HG03045 (cell line): ENCODE data around the gene PCDHB7.
"Not testable (repeated sequence)": the region's sequence is repeated elsewhere in the genome, so short reads cannot be mapped to it uniquely, and the experiment has no call there.

ENCODE experiments used
- ATAC-seq: cut with Tn5 transposase; IDR thresholded peaks from one replicate; pipeline ENCODE4 v1.9.1; 2021; ENCODE audit warnings: mild to moderate bottlenecking, moderate library complexity; ENCODE audit not compliant: unreplicated experiment

The PCDHB7 gene

DNA sequence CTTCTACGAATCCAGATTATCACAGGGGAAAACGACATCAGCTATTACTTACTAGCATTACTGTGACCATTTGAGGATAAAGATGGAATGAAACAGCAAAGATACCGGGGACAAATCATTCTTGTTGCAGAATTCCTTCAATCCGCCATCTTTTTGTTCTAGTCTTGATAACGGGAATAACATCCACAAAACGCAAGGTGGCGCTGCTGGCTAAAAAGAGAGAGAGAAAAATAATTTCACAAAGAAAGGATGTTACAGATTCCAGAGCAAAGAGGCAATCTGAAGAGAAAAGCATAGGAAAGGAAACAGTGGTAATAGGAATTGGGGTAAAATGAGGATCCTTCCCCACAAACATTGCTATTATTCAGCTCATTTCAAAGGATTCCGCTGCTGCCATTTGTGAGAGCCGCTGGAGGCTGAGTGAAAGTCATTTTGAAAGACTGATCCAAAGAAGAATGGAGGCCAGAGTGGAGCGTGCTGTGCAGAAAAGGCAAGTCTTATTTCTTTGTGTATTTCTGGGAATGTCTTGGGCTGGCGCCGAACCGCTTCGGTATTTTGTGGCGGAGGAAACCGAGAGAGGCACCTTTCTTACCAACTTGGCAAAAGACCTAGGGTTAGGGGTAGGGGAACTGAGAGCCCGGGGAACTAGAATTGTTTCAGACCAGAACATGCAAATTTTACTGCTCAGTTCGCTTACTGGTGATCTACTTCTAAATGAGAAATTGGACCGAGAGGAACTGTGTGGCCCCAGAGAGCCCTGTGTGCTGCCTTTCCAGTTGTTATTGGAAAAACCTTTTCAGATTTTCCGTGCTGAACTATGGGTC, at the start of gene PCDHB7:
Gene PCDHB7, plus strand, starts transcription at position 264 of the 824 bp plus-strand sequence. Its CDS starts 192 bp downstream, at position 456.
- no peak for ATAC-seq

- ATAC-seq, result not testable (repeated sequence)
Observed at GRCh38 chr5:141123396-141124135, 48.9 kb upstream of the PCDHB7 start.

- ATAC-seq, result no peak
Observed at GRCh38 chr5:141127305-141127704, 45.1 kb upstream of the PCDHB7 start.

GRCh38 chr5:141135030-141135717, 37.3 kb upstream of the PCDHB7 start, which contains the start of gene PCDHB5:
Gene PCDHB5 (plus strand): TSS chr5:141135206. CDS start chr5:141135435, 229 bp downstream.
- ATAC-seq, result no peak

- ATAC-seq, result no peak
Observed at GRCh38 chr5:141135718-141136266, 36.7 kb upstream of the PCDHB7 start.

GRCh38 chr5:141137346-141137745, 35.1 kb upstream of the PCDHB7 start:
- not testable (repeated sequence) for ATAC-seq

GRCh38 chr5:141149812-141150211, 22.6 kb upstream of the PCDHB7 start, which contains the start of gene PCDHB6:
Gene PCDHB6 (plus strand): TSS chr5:141150057. CDS start chr5:141150258, 201 bp downstream.
- ATAC-seq, result no peak

- ATAC-seq, result no peak
Observed at GRCh38 chr5:141150224-141150992, 22.0 kb upstream of the PCDHB7 start.

DNA sequence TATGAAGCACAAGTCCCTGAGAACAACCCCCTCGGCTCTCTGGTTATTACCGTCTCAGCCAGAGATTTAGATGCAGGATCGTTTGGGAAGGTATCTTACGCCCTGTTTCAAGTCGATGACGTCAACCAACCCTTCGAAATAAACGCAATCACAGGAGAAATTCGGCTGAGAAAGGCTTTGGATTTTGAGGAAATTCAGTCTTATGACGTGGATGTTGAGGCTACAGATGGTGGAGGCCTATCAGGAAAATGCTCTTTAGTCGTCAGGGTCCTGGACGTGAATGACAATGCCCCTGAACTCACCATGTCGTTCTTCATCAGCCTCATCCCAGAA, 21.5 kb upstream of the PCDHB7 start:
- ATAC-seq, result no peak

DNA sequence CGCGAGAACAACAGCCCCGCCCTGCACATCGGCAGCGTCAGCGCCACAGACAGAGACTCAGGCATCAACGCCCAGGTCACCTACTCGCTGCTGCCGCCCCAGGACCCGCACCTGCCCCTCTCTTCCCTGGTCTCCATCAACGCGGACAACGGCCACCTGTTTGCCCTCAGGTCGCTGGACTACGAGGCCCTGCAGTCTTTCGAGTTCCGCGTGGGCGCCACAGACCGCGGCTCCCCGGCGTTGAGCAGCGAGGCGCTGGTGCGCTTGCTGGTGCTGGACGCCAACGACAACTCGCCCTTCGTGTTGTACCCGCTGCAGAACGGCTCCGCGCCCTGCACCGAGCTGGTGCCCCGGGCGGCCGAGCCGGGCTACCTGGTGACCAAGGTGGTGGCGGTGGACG, 20.8 kb upstream of the PCDHB7 start:
- ATAC-seq, result not testable (repeated sequence)

- ATAC-seq, result not testable (repeated sequence)
Observed at GRCh38 chr5:141152096-141152495, 20.3 kb upstream of the PCDHB7 start.

DNA sequence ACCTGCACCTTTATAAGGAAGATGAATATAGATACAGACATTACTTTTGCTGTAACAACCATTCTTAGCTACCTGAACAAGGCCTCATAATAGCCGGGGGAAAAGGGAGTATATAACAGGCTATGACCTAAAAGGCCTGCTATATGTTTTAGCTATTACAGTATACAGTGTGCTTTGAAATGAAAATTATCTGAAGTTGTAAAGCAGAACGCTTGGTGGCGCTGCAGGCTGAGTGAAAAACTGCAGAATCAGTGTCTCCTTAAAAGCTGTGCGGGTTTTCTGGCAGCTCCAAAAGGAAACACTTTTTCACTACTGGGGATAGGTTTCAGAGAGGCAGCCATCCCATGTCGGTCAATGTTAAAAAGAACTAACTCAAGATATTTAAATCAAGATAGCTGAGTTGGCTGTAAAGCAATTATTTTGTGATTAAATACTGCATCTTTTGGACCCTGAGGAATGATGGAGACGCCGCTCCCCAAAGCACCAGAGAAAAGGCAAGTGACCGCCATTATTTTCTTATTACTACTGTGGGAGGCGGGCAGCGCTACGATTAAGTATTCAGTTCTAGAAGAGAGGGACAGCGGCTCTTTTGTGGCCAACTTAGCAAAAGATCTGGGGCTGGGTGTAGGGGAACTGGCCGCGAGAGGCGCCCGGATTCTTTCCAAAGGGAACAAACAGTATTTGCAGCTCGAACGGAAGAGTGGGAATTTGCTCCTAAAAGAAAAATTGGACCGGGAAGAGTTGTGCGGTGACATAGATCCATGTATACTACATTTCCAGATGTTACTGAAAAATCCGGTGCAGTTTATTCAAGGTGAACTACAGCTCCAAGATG, 16.7 kb upstream of the PCDHB7 start:
- no peak for ATAC-seq

GRCh38 chr5:141157356-141157755, 15.1 kb upstream of the PCDHB7 start:
- ATAC-seq, result not testable (repeated sequence)

GRCh38 chr5:141157901-141158300, 14.5 kb upstream of the PCDHB7 start:
- ATAC-seq, result not testable (repeated sequence)

GRCh38 chr5:141174291-141175104, 2.1 kb downstream of the PCDHB7 start:
- ATAC-seq, result not testable (repeated sequence)

GRCh38 chr5:141175933-141176332, 3.5 kb downstream of the PCDHB7 start:
- no peak for ATAC-seq

GRCh38 chr5:141177577-141178191, 5.2 kb downstream of the PCDHB7 start, which contains the start of gene PCDHB8:
Gene PCDHB8 (plus strand): TSS chr5:141177790. CDS start chr5:141178035, 245 bp downstream.
- ATAC-seq, result not testable (repeated sequence)

- not testable (repeated sequence) for ATAC-seq
Observed at GRCh38 chr5:141179371-141179770, 6.9 kb downstream of the PCDHB7 start.
